Measurements from ENCODE around the gene IL17B. TPM values are rescaled to one million over a fixed set of nuclear protein-coding genes. Genes with fewer than 3 reads are reported as not detected.

The IL17B gene
- total and polyA plus RNA-seq, 2 of the 13 experiments (the other 11 are each of a cell fraction or from before 2014, with no cell fraction given) = 0.29 to 2.6 TPM

- Histone ChIP-seq H3K27ac (ENCODE audit: extremely low read length, insufficient read depth, low read length) (no peak overlapping the region), H3K27me3 (ENCODE audit: control insufficient read depth in 1 of 2, insufficient read depth in 2 of 2, low read length in 2 of 2) (no peaks in the 10 kb centered on the region; a peak in 1 of 5 replicates), H3K4me1 (ENCODE audit: insufficient read depth, low read length) (peaks cover 29% of the 10 kb centered on the region), H3K4me3 (replicated peaks in 1 of 3; ENCODE audit: insufficient read depth in 1 of 3, low read depth in 2 of 3, low read length in 3 of 3) (no peak overlapping the region), H3K79me2 (ENCODE audit: insufficient read depth, low read length) (peaks cover 22% of the 10 kb centered on the region), H4K20me1 (ENCODE audit: insufficient read depth, low read length) (0 out of 2 replicates have a peak, but pooled peaks cover 4% of the 10 kb centered on the region), H3K4me2 (ENCODE audit: low read depth, low read length) (no peak overlapping the region), H3K9me3 (ENCODE audit: low read length) (no peaks in the 10 kb centered on the region), H2AFZ (ENCODE audit: low read length) (no peak overlapping the region), H3K9ac (ENCODE audit: insufficient read depth, low read depth, low read length) (no peak overlapping the region), H3K36me3 (replicated peaks in 1 of 2; ENCODE audit: control insufficient read depth in 1 of 2, insufficient read depth in 2 of 2, low read length in 2 of 2) (peaks cover 10 to 59% of the 10 kb centered on the region in 2 experiments)
- DNase-seq (ENCODE audit: low spot score) (no peak), ATAC-seq (no peak), FAIRE-seq (no peak)
- BruUV-seq (replicated peaks) = no TSS peak
- in situ Hi-C loops (cut with HindIII; ENCODE audit: extremely low pct_ligation_motif_present, low pct_unique_long_range_greater_than_20kb) (no loop called here), intact Hi-C loops (cut with micrococcal nuclease; ENCODE audit: unreplicated experiment) (no loop called here)
- POLR2A ChIA-PET = interaction anchor here (1.4 kb wide), 1 partner anchor 9 kb away, joined by 3 read pairs; the partner anchor contains the start of gene PCYOX1L
- CTCF ChIA-PET (ENCODE audit: low intra/inter-chr PET ratio, low total read pairs) = no interaction called here
- TF ChIP-seq STAG1 (CRISPR knock-in tag; IDR thresholded peaks at IDR 0.05) = no peak
- no peak for TF ChIP-seq ZNF10 (CRISPR knock-in tag; IDR thresholded peaks at IDR 0.05; ENCODE audit: borderline replicate concordance, low read depth)
- TF ChIP-seq TAF15 (IDR thresholded peaks at IDR 0.05; ENCODE audit: low read depth, low read length, poor library complexity, severe bottlenecking) = no peak
- peak; percentile 64 to 75 for TF ChIP-seq MAFK (conservative IDR thresholded peaks at IDR 0.05 in 1 of 2, IDR thresholded peaks at IDR 0.05 in 1 of 2; ENCODE audit: low read length in 2 of 2)
- no peak for TF ChIP-seq HMG20A (CRISPR knock-in tag; IDR thresholded peaks at IDR 0.05; ENCODE audit: borderline replicate concordance)
- TF ChIP-seq ZNF138 (CRISPR knock-in tag; IDR thresholded peaks at IDR 0.05; ENCODE audit: low read depth) = no peak
- no peak for TF ChIP-seq ZNF670 (CRISPR knock-in tag; IDR thresholded peaks at IDR 0.05; ENCODE audit: borderline replicate concordance)
- no peak for TF ChIP-seq MAFG (CRISPR knock-in tag; IDR thresholded peaks at IDR 0.05)
- TF ChIP-seq MAFF (IDR thresholded peaks at IDR 0.05; ENCODE audit: low read depth, low read length) = peak; percentile 68
- TF ChIP-seq SRF (IDR thresholded peaks at IDR 0.05; ENCODE audit: low read depth, low read length) = no peak
- WGBS (ENCODE audit: low lambda C conversion rate) = 94% methylated on average over 4 of the region's 4 CpGs
These were observed 29.7 kb downstream of the IL17B start for GRCh38 chr5:149349382-149349781.
